SK-N-SH (cell line): ENCODE data around the gene TMEM184C. TPM values are rescaled to one million over a fixed set of nuclear protein-coding genes. Genes with fewer than 3 reads are reported as not detected.

Source experiments
- CTCF ChIA-PET: fragments of 300-600, 350-600 bp; formaldehyde crosslinking; extraction: SDS; loops from one replicate; lab custom pipeline; 2021; lab: Yijun Ruan, JAX
- POLR2A ChIA-PET: fragments of 350-600 bp; sonication (Branson Sonifier 250); formaldehyde crosslinking; extraction: SDS; loops from one replicate; lab custom pipeline; 2020; ENCODE audit warnings: antibody characterized with exemption, inconsistent platforms; lab: Yijun Ruan, JAX
- DNase-seq: peaks from one replicate; pipeline ENCODE4 v3.0.0; 2012
- H2AFZ ChIP-seq: fragments of 200-600 bp; sonication (generic); 2 replicates; pipeline ENCODE4 v1.8.1; 2016; ENCODE audit warnings: antibody characterized with exemption, mild to moderate bottlenecking, low read depth
- H3F3A ChIP-seq: fragments of 200-600 bp; sonication (generic); replicated peaks from 2 replicates; pipeline ENCODE3; 2016; ENCODE audit warnings: antibody characterized with exemption, mild to moderate bottlenecking; ENCODE audit not compliant: insufficient read depth
- H3K27ac ChIP-seq, 2 experiments: fragments of 200-500 bp in 1 of 2; fragments of 200-600 bp in 1 of 2; sonication (Bioruptor generic) in 1 of 2; sonication (generic), shearing (Covaris generic) in 1 of 2; 2 replicates each; pipeline versions ENCODE4 v1.5.1 to v1.6.1; 2014 to 2016; ENCODE audit warnings: low read depth in 2 of 2, inconsistent platforms in 1 of 2, low read length in 1 of 2, mild to moderate bottlenecking in 1 of 2, mixed read lengths in 1 of 2
- H3K27me3 ChIP-seq: fragments of 200-600 bp; sonication (generic), shearing (Covaris generic); 2 replicates; pipeline ENCODE4 v1.6.1; 2016; ENCODE audit warnings: mixed run types; ENCODE audit not compliant: insufficient read depth
- H3K36me3 ChIP-seq, 2 experiments: fragments of 200-500 bp in 1 of 2; fragments of 200-600 bp in 1 of 2; sonication (Bioruptor generic) in 1 of 2; sonication (generic) in 1 of 2; replicated peaks in 1 of 2; 2 replicates each; pipeline versions ENCODE3 to v1.5.1; 2014 to 2016; ENCODE audit warnings: low read length in 1 of 2, mild to moderate bottlenecking in 1 of 2; ENCODE audit not compliant: insufficient read depth in 2 of 2, control insufficient read depth in 1 of 2
- H3K4me1 ChIP-seq, 2 experiments: fragments of 200-500 bp in 1 of 2; fragments of 200-600 bp in 1 of 2; sonication (Bioruptor generic) in 1 of 2; sonication (generic), shearing (Covaris generic) in 1 of 2; 2 replicates each; pipeline versions ENCODE4 v1.5.1 to v1.6.1; 2014 to 2016; ENCODE audit warnings: low read depth in 1 of 2, low read length in 1 of 2, mixed run types in 1 of 2; ENCODE audit not compliant: insufficient read depth in 2 of 2, control insufficient read depth in 1 of 2
- H3K4me2 ChIP-seq: fragments of 200-600 bp; sonication (generic), shearing (Covaris generic); 2 replicates; pipeline ENCODE4 v1.6.1; 2017; ENCODE audit warnings: mixed run types
- H3K4me3 ChIP-seq, 2 experiments: fragments of 200-500 bp in 1 of 2; fragments of 200-600 bp in 1 of 2; sonication (Bioruptor generic) in 1 of 2; sonication (generic), shearing (Covaris generic) in 1 of 2; 2 replicates each; pipeline versions ENCODE4 v1.5.1 to v1.8.1; 2014 to 2016; ENCODE audit warnings: low read depth in 2 of 2, inconsistent platforms in 1 of 2, low read length in 1 of 2, mild to moderate bottlenecking in 1 of 2, mixed read lengths in 1 of 2, moderate library complexity in 1 of 2
- H3K79me2 ChIP-seq: fragments of 200-600 bp; sonication (generic); 2 replicates; pipeline ENCODE4 v1.8.1; 2017; ENCODE audit warnings: mild to moderate bottlenecking; ENCODE audit not compliant: insufficient read depth
- H3K9ac ChIP-seq: fragments of 200-600 bp; sonication (generic); 2 replicates; pipeline ENCODE4 v1.6.1; 2017; ENCODE audit warnings: mixed run types
- H3K9me2 ChIP-seq: fragments of 200-600 bp; sonication (generic); 2 replicates; pipeline ENCODE4 v1.6.1; 2017; ENCODE audit warnings: mixed run types
- H3K9me3 ChIP-seq: fragments of 200-600 bp; sonication (generic); 2 replicates; pipeline ENCODE4 v1.6.1; 2017; ENCODE audit warnings: mixed run types, mild to moderate bottlenecking, moderate library complexity
- H4K20me1 ChIP-seq: fragments of 200-600 bp; sonication (generic); 2 replicates; pipeline ENCODE4 v1.6.1; 2017; ENCODE audit warnings: mild to moderate bottlenecking, mixed run types; ENCODE audit not compliant: insufficient read depth
- CHD2 ChIP-seq: fragments of 150-350 bp; IDR thresholded peaks from 2 replicates; pipeline ENCODE4 v1.6.1; 2018; ENCODE audit warnings: low read length; ENCODE audit not compliant: partially characterized antibody
- EP300 ChIP-seq, 2 experiments: IDR thresholded peaks; 2 replicates each; pipeline versions ENCODE4 v1.4.0 to v1.6.1; 2012; ENCODE audit warnings: borderline replicate concordance in 1 of 2, low read depth in 1 of 2, low read length in 1 of 2
- EZH2phosphoT487 ChIP-seq: fragments of 200-600 bp; sonication (generic); IDR thresholded peaks from 2 replicates; pipeline ENCODE4 v1.6.1; 2017; ENCODE audit warnings: low read depth, mixed run types, mild to moderate bottlenecking, antibody characterized with exemption, moderate library complexity, borderline replicate concordance
- FOSL2 ChIP-seq: IDR thresholded peaks from 2 replicates; pipeline ENCODE4 v1.4.0; 2012; ENCODE audit warnings: low read depth, mild to moderate bottlenecking, moderate library complexity, borderline replicate concordance
- GATA2 ChIP-seq: sonication (generic); formaldehyde crosslinking; IDR thresholded peaks from 2 replicates; pipeline ENCODE4 v1.5.0; 2020; ENCODE audit warnings: mild to moderate bottlenecking, missing genetic modification reagents
- IRF3 ChIP-seq: fragments of 150-350 bp; IDR thresholded peaks from 2 replicates; pipeline ENCODE4 v1.6.1; 2016; ENCODE audit warnings: mild to moderate bottlenecking, low read depth, low read length
- MEF2A ChIP-seq: IDR thresholded peaks from 2 replicates; pipeline ENCODE4 v1.4.0; 2012; ENCODE audit warnings: low read depth, borderline replicate concordance
- MXI1 ChIP-seq: IDR thresholded peaks from 2 replicates; pipeline ENCODE4 v1.6.1; 2012; ENCODE audit warnings: mild to moderate bottlenecking, low read depth, low read length, improper control_type of control experiment
- NRF1 ChIP-seq: IDR thresholded peaks from 2 replicates; pipeline ENCODE4 v1.6.1; 2012; ENCODE audit warnings: low read depth, mild to moderate bottlenecking, low read length
- PBX3 ChIP-seq: IDR thresholded peaks from 2 replicates; pipeline ENCODE4; 2012
- RFX5 ChIP-seq: IDR thresholded peaks from 2 replicates; pipeline ENCODE4 v1.6.1; 2012; ENCODE audit warnings: mild to moderate bottlenecking, improper control_type of control experiment, low read length
- RXRA ChIP-seq: IDR thresholded peaks from 2 replicates; pipeline ENCODE4 v1.4.0; 2012; ENCODE audit warnings: low read depth, mild to moderate bottlenecking, borderline replicate concordance
- SMC3 ChIP-seq: IDR thresholded peaks from 2 replicates; pipeline ENCODE4 v1.6.1; 2012; ENCODE audit warnings: low read depth, low read length, improper control_type of control experiment
- TAF1 ChIP-seq: IDR thresholded peaks from 2 replicates; pipeline ENCODE4 v1.6.1; 2012; ENCODE audit warnings: low read depth, mild to moderate bottlenecking, low read length, moderate library complexity, borderline replicate concordance
- TEAD4 ChIP-seq: IDR thresholded peaks from 2 replicates; pipeline ENCODE4 v1.4.0; 2012; ENCODE audit warnings: mild to moderate bottlenecking, borderline replicate concordance; ENCODE audit not compliant: insufficient read depth
- USF1 ChIP-seq: IDR thresholded peaks from 2 replicates; pipeline ENCODE4 v1.4.0; 2012; ENCODE audit warnings: low read depth, borderline replicate concordance
- WGBS: methylation state at CpG from one replicate; pipeline ENCODE4 v1.1.6; 2017; ENCODE audit warnings: low lambda C conversion rate; 5-methylcytosine and 5-hydroxymethylcytosine counted together
- polyA plus RNA-seq, 3 experiments: library from polyadenylated mRNA; depleted of rRNA; stranded (reverse); fragments of >200 nt; gene quantifications; 2 replicates each; pipeline ENCODE4 v1.2.3, GENCODE V29; 2012
- TF ChIP-seq, protein P1 (sequence below): IDR thresholded peaks from 2 replicates; pipeline ENCODE4 v1.6.1; 2012; ENCODE audit warnings: mild to moderate bottlenecking, low read depth, low read length, moderate library complexity

Gene TMEM184C
- polyA plus RNA-seq, 1 of the 3 experiments (the other 2 are of a cell fraction), result 17.5 TPM

DNA sequence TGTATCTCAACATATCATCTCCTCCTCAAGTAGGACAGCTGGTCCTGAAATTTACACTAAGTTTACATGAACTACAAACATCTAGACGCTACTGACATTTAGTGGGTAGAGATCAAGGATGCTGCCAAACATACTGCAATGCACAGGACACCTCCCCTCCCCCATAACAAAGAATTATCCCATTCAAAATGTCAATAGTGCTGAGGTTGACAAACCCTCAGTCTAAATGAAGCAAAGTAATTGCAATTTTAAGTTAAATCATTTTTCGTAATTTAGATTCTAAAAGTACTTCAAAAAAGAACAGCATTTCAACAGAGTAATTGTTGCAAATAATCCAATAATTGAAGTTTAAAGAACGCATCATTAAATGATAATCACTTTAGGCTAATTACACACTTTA lies 65.6 kb downstream of the TMEM184C start:
- peak overlapping the region; percentile 79 to 95 for H3K4me3 ChIP-seq
- 62% methylated on average over 3 of the region's 3 CpGs for WGBS
- TF ChIP-seq EP300 (IDR thresholded peaks at IDR 0.05; ENCODE audit: borderline replicate concordance in 1 of 2, low read depth in 1 of 2, low read length in 1 of 2) (no peak), SMC3 (no peak), GATA2 (no peak), USF1 (no peak), PBX3 (no peak), RFX5 (no peak)
- TF ChIP-seq, protein P1, sequence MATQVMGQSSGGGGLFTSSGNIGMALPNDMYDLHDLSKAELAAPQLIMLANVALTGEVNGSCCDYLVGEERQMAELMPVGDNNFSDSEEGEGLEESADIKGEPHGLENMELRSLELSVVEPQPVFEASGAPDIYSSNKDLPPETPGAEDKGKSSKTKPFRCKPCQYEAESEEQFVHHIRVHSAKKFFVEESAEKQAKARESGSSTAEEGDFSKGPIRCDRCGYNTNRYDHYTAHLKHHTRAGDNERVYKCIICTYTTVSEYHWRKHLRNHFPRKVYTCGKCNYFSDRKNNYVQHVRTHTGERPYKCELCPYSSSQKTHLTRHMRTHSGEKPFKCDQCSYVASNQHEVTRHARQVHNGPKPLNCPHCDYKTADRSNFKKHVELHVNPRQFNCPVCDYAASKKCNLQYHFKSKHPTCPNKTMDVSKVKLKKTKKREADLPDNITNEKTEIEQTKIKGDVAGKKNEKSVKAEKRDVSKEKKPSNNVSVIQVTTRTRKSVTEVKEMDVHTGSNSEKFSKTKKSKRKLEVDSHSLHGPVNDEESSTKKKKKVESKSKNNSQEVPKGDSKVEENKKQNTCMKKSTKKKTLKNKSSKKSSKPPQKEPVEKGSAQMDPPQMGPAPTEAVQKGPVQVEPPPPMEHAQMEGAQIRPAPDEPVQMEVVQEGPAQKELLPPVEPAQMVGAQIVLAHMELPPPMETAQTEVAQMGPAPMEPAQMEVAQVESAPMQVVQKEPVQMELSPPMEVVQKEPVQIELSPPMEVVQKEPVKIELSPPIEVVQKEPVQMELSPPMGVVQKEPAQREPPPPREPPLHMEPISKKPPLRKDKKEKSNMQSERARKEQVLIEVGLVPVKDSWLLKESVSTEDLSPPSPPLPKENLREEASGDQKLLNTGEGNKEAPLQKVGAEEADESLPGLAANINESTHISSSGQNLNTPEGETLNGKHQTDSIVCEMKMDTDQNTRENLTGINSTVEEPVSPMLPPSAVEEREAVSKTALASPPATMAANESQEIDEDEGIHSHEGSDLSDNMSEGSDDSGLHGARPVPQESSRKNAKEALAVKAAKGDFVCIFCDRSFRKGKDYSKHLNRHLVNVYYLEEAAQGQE, result no peak
- peaks cover 3% of the 10 kb centered on the region for H3F3A ChIP-seq
- peak; percentile 7 for DNase-seq
- ChIA-PET POLR2A (interaction anchor here (1.9 kb wide), 1 partner anchor 65 kb away, joined by 13 read pairs; the partner anchor contains the start of gene TMEM184C), CTCF (interaction anchor here (1.4 to 4.1 kb wide), 2 partner anchors 182 to 184 kb away, joined by 5 to 31 read pairs; no protein-coding TSS in a partner anchor)
- H2AFZ ChIP-seq, result peak overlapping the region; percentile 99; the same call in 1 of the 2 replicates
- peak overlapping the region; percentile 80 for H3K4me2 ChIP-seq
- H3K9me3 ChIP-seq, result no peaks in the 10 kb centered on the region
- no peaks in the 10 kb centered on the region for H3K27me3 ChIP-seq
- peaks cover 5% of the 10 kb centered on the region in 2 experiments; a peak in 3 of 4 replicates for H3K4me1 ChIP-seq
- H3K27ac ChIP-seq, result peak overlapping the region in 1 of 2 experiments; percentile 79; a peak in 1 of 4 replicates
- no peaks in the 10 kb centered on the region for H3K9me2 ChIP-seq
- H4K20me1 ChIP-seq, result no peaks in the 10 kb centered on the region
- H3K36me3 ChIP-seq, result peaks cover 13% of the 10 kb centered on the region in 2 experiments
- peak overlapping the region; percentile 88 for H3K9ac ChIP-seq
- peaks cover 40% of the 10 kb centered on the region; the same call in 1 of the 2 replicates for H3K79me2 ChIP-seq

DNA sequence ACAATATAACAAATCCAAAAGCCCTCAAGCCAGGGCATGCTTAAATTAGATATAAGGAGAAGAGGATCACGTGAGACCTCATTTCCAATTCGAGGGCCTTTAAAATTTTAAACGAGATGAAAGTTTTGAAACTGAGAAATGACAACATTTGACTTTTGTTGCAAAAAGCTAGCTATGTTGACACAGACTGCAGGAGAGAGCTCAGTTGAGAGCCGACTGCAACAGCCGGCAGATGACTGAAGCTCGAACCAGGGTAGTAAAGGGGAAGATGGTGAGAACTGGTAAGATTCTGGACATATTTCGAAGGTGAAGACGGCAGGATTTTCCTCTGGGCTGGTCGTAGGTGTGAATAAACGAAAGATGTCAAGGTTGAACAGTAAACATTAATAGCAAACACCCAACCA lies 66.0 kb downstream of the TMEM184C start:
- H3K27ac ChIP-seq, result peak overlapping the region; percentile 79 to 95; a peak in 3 of 4 replicates
- POLR2A ChIA-PET, result interaction anchor here (1.9 kb wide), 1 partner anchor 66 kb away, joined by 13 read pairs; the partner anchor contains the start of gene TMEM184C
- peak overlapping the region; percentile 99 for H2AFZ ChIP-seq
- H4K20me1 ChIP-seq, result no peaks in the 10 kb centered on the region
- peaks cover 3% of the 10 kb centered on the region for H3F3A ChIP-seq
- no peaks in the 10 kb centered on the region for H3K9me2 ChIP-seq
- CTCF ChIA-PET, result interaction anchor here (1.4 to 4.1 kb wide), 2 partner anchors 182 to 184 kb away, joined by 5 to 31 read pairs; no protein-coding TSS in a partner anchor
- peak overlapping the region; percentile 88 for H3K9ac ChIP-seq
- peaks cover 5% of the 10 kb centered on the region in 2 experiments; a peak in 3 of 4 replicates for H3K4me1 ChIP-seq
- DNase-seq, result peak; percentile 37
- H3K9me3 ChIP-seq, result no peaks in the 10 kb centered on the region
- peak overlapping the region; percentile 79 to 95 for H3K4me3 ChIP-seq
- 2% methylated on average over 10 of the region's 10 CpGs for WGBS
- H3K4me2 ChIP-seq, result peak overlapping the region; percentile 80
- peaks cover 40% of the 10 kb centered on the region; the same call in 1 of the 2 replicates for H3K79me2 ChIP-seq
- H3K27me3 ChIP-seq, result no peaks in the 10 kb centered on the region
- peaks cover 9 to 10% of the 10 kb centered on the region in 2 experiments for H3K36me3 ChIP-seq
- no peak for TF ChIP-seq CHD2
- no peak for TF ChIP-seq IRF3
- no peak for TF ChIP-seq EZH2phosphoT487
- no peak for TF ChIP-seq EP300 (IDR thresholded peaks at IDR 0.05; ENCODE audit: borderline replicate concordance in 1 of 2, low read depth in 1 of 2, low read length in 1 of 2)
- TF ChIP-seq NRF1, result no peak
- no peak for TF ChIP-seq TAF1
- no peak for TF ChIP-seq MEF2A
- no peak for TF ChIP-seq SMC3
- no peak for TF ChIP-seq FOSL2
- TF ChIP-seq RXRA, result no peak
- TF ChIP-seq TEAD4, result no peak
- no peak for TF ChIP-seq MXI1
- TF ChIP-seq PBX3, result no peak
